H1 (cell line): Measurements from ENCODE around the gene PHETA1.

ENCODE experiments used
- HDAC2 ChIP-seq, 2 experiments: fragments of 300-600 bp in 1 of 2; sonication (generic) in 1 of 2; IDR thresholded peaks; 2 replicates each; pipeline ENCODE4 v1.6.1; 2011 to 2012; ENCODE audit warnings: low read depth in 2 of 2, low read length in 2 of 2, mild to moderate bottlenecking in 2 of 2, moderate library complexity in 2 of 2, borderline replicate concordance in 1 of 2, inconsistent platforms in 1 of 2
- TAF1 ChIP-seq: IDR thresholded peaks from 2 replicates; pipeline ENCODE4 v1.6.1; 2011; ENCODE audit warnings: mild to moderate bottlenecking, low read depth, low read length
- USF2 ChIP-seq: IDR thresholded peaks from 2 replicates; pipeline ENCODE4 v1.6.1; 2011; ENCODE audit warnings: low read length, improper control_type of control experiment
- TF ChIP-seq, protein P1 (sequence below), 3 experiments: IDR thresholded peaks; 1 replicate in 2 of 3; 2 replicates in 1 of 3; pipeline versions ENCODE4 v1.5.1 to v1.6.1; 2011; ENCODE audit warnings: low read length in 3 of 3, mild to moderate bottlenecking in 3 of 3, inconsistent platforms in 2 of 3, low read depth in 1 of 3, moderate library complexity in 1 of 3; ENCODE audit not compliant: insufficient read depth in 1 of 3; ENCODE audit errors: control extremely low read depth in 1 of 3

DNA sequence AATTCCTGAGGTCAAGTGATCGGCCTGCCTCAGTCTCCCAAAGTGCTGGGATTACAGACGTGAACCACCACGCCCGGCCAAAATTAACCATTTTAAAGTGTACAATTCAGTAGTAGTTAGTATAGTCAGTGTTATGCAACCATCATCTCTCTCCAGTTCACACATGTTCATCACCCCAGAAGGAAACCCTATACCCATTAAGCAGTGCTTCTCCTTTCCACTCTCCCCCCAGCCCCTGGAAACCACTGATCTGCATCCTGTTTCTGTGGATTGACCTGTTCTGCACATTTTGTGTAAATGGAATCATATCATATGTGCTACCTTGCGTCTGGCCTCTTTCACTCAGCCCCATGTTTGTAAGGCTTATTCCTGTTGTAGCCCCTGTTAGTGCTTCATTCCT, 52.2 kb downstream of the PHETA1 start:
- TF ChIP-seq, protein P1, sequence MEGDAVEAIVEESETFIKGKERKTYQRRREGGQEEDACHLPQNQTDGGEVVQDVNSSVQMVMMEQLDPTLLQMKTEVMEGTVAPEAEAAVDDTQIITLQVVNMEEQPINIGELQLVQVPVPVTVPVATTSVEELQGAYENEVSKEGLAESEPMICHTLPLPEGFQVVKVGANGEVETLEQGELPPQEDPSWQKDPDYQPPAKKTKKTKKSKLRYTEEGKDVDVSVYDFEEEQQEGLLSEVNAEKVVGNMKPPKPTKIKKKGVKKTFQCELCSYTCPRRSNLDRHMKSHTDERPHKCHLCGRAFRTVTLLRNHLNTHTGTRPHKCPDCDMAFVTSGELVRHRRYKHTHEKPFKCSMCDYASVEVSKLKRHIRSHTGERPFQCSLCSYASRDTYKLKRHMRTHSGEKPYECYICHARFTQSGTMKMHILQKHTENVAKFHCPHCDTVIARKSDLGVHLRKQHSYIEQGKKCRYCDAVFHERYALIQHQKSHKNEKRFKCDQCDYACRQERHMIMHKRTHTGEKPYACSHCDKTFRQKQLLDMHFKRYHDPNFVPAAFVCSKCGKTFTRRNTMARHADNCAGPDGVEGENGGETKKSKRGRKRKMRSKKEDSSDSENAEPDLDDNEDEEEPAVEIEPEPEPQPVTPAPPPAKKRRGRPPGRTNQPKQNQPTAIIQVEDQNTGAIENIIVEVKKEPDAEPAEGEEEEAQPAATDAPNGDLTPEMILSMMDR (IDR thresholded peaks at IDR 0.05; ENCODE audit: control extremely low read depth in 1 of 3, insufficient read depth in 1 of 3, low read depth in 1 of 3, low read length in 3 of 3) = no peak
- TF ChIP-seq USF2 (no peak), HDAC2 (IDR thresholded peaks at IDR 0.05; ENCODE audit: borderline replicate concordance in 1 of 2, low read depth in 2 of 2, low read length in 2 of 2) (no peak), TAF1 (no peak)
